Neural crest cell (in vitro differentiated cells): ENCODE measurements around the gene CCDC78. TPM values are rescaled to one million over a fixed set of nuclear protein-coding genes. Genes with fewer than 3 reads are reported as not detected.
"Not testable (repeated sequence)": the region's sequence is repeated elsewhere in the genome, so short reads cannot be mapped to it uniquely, and the experiment has no call there.

Source experiments
- DNase-seq: peaks from one replicate; pipeline ENCODE4 v3.0.0; 2021; ENCODE audit warnings: low read depth, mixed read lengths, low spot score
- H3K27ac Mint-ChIP-seq: one replicate; pipeline ENCODE4 v1.8.0; 2021; ENCODE audit warnings: mild to moderate bottlenecking, mixed read lengths; ENCODE audit not compliant: unreplicated experiment
- H3K27me3 Mint-ChIP-seq: 2 replicates; pipeline ENCODE4 v1.8.0; 2021; ENCODE audit warnings: low read depth, mild to moderate bottlenecking, mixed read lengths
- H3K36me3 Mint-ChIP-seq: 2 replicates; pipeline ENCODE4 v1.8.0; 2021; ENCODE audit warnings: low read depth, mild to moderate bottlenecking, mixed read lengths
- H3K4me1 Mint-ChIP-seq: 2 replicates; pipeline ENCODE4 v1.8.0; 2021; ENCODE audit warnings: mixed read lengths
- H3K4me3 Mint-ChIP-seq: one replicate; pipeline ENCODE4 v1.8.0; 2021; ENCODE audit warnings: mild to moderate bottlenecking, mixed read lengths
- H3K9me3 Mint-ChIP-seq: 2 replicates; pipeline ENCODE4 v1.8.0; 2021; ENCODE audit warnings: mixed read lengths
- total RNA-seq: library from RNA; stranded (reverse); gene quantifications from 2 replicates; pipeline ENCODE4 v1.2.1, GENCODE V29; 2021
- TF ChIP-seq, protein P1 (sequence below): fragments of 200-600 bp; sonication (generic); conservative IDR thresholded peaks from 2 replicates; pipeline ENCODE4 v1.5.0; 2021; ENCODE audit warnings: antibody characterized with exemption, mild to moderate bottlenecking

The CCDC78 gene
- total RNA-seq, 1 donor from 2014 or later = 7.0 TPM

DNA sequence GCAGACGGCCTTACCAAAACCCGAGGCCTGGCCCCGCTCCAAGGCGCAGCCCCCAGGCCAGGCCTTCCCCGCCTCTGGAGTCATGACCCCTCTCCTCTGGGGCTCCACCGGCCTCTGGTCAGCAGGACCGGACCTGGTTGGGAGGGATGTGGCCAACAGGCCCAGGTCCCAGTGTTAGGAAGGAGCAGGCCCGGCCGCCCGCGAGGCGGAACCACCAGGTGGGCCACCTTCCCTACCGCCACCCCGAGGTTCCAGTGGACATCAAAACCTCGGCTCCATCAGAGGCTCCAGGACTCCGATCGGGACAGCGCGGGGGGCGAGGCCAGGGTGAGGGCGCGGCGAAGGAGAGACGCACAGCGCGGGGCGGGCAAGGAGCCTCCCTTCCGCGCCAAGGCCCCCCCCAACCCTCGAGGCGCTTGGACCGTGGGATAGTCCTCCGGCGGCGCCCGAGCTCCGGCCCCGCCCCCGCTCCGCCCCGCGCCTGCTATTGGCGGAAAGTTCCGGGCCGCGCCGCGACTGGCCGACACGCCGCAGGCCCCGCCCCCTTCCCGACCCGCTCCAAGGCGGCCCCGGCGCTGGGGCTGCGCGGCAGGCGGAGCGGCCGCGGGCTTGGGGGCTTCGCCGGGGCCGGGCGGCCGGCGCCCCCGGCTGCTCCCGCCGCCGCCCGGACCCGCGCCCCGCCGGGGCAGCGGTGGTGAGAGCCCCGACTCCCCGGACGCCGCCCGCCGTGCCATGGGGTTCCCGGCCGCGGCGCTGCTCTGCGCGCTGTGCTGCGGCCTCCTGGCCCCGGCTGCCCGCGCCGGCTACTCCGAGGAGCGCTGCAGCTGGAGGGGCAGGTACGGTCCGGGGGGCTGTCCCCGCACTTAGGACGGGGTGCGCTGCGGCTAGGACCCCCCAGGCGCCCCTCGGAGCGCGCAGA lies 11.4 kb downstream of the CCDC78 start, which contains the start of gene METRN:
METRN (plus strand) TSS at position 561 of the 919 bp plus-strand sequence; CDS start at position 733, 172 bp downstream.
- no peaks in the 10 kb centered on the region for H3K9me3 Mint-ChIP-seq
- H3K36me3 Mint-ChIP-seq = no peaks in the 10 kb centered on the region
- H3K27me3 Mint-ChIP-seq = peaks cover 16% of the 10 kb centered on the region
- TF ChIP-seq, protein P1, sequence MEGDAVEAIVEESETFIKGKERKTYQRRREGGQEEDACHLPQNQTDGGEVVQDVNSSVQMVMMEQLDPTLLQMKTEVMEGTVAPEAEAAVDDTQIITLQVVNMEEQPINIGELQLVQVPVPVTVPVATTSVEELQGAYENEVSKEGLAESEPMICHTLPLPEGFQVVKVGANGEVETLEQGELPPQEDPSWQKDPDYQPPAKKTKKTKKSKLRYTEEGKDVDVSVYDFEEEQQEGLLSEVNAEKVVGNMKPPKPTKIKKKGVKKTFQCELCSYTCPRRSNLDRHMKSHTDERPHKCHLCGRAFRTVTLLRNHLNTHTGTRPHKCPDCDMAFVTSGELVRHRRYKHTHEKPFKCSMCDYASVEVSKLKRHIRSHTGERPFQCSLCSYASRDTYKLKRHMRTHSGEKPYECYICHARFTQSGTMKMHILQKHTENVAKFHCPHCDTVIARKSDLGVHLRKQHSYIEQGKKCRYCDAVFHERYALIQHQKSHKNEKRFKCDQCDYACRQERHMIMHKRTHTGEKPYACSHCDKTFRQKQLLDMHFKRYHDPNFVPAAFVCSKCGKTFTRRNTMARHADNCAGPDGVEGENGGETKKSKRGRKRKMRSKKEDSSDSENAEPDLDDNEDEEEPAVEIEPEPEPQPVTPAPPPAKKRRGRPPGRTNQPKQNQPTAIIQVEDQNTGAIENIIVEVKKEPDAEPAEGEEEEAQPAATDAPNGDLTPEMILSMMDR = no peak
- H3K4me1 Mint-ChIP-seq = peaks cover 29% of the 10 kb centered on the region
- DNase-seq = peak; percentile 94
- H3K4me3 Mint-ChIP-seq = peak within 1 kb of the TSS; percentile 95
- peak within 1 kb of the TSS; percentile 96 for H3K27ac Mint-ChIP-seq

DNA sequence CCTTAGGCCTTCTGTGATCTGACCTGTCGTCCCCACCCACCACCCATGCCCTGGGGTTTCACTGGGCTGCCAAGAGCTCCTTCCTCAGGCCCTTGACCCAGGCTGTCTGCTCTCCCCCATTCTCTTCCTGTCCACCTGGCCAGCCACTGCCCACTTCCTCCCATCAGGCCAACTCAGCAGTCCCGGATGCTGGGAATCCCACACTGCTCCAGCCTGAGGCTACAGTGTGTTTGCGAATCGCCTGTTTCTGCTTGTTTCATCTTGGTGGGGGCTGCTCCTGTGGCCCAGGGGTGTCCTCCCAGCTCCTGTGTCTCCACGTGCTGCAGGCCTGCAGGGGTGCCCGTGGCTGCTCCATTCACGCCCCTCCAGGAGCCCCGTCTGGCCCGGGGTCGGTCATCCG lies 12.2 kb downstream of the CCDC78 start:
- no peaks in the 10 kb centered on the region for H3K36me3 Mint-ChIP-seq
- peaks cover 22% of the 10 kb centered on the region for H3K27me3 Mint-ChIP-seq
- TF ChIP-seq, protein P1 = no peak
- H3K9me3 Mint-ChIP-seq = no peaks in the 10 kb centered on the region
- peaks cover 29% of the 10 kb centered on the region for H3K4me1 Mint-ChIP-seq
- H3K27ac Mint-ChIP-seq = no peak overlapping the region
- DNase-seq = no peak
- peak overlapping the region; percentile 86 for H3K4me3 Mint-ChIP-seq

DNA sequence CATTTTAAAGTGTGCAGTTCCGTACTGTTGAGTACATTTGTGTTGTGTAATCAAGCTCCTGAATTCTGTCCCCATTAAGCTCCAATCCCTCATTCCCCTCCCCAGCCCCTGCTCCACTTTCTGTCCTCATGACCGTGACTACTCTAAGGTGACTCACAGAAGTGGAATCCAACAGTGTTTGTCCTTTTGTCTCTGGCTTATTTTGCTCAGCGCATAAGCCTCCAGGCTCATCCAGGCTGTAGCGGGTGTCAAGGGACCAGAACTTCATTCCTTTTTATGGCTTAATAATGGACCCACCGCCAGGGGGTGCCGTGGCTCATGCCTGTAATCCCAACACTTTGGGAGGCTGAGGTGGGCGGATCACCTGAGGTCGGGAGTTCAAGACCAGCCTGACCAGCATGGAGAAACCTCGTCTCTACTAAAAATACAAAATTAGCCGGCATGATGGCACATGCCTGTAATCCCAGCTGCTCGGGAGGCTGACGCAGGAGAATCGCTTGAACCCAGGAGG lies 13.4 kb downstream of the CCDC78 start:
- H3K36me3 Mint-ChIP-seq, H3K9me3 Mint-ChIP-seq, DNase-seq, H3K27ac Mint-ChIP-seq: not testable (repeated sequence)
- Mint-ChIP-seq H3K4me1 (peaks cover 23% of the 10 kb centered on the region), H3K27me3 (peaks cover 34% of the 10 kb centered on the region), H3K4me3 (peak overlapping the region; percentile 80)
- TF ChIP-seq, protein P1 = peak; percentile 61

DNA sequence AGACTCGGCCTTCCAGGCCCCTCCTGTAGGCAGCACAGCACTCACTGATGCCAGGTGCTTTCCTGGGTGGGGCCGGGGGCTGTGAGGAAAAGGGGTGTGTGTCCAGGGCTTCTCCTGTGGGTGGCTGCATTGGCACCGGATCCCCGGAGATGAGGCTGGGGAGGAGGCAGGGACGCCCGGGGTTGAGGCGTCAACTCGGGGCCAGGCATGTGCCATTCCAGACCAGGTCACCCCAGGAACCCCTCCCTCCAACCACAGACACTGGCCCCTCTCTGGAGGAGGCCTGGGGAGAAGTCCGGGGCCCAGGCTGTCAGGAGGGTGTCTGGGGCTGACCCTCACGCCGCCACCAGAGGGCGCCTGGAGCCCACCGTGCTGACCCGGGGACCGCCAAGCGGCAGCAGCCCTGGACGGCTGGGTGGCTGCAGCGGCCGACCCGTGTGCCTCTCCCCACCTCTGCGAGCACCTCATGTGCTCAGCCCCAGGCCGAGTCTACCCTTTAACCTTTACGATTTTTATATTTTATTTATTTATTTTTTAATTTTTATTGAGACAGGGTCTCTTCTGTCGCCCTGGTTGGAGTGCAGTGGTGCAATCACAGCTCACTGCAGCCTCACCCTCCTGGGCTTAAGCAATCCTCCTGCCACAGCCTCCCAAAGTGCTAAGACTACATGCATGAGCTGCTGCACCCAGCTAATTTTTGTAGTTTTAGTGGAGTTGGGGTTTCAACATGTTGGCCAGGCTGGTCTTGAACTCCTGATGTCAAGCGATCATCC lies 14.5 kb downstream of the CCDC78 start:
- TF ChIP-seq, protein P1 = peak; percentile 96
- peaks cover 43% of the 10 kb centered on the region for H3K27me3 Mint-ChIP-seq
- peak overlapping the region; percentile 27 for H3K4me3 Mint-ChIP-seq
- no peaks in the 10 kb centered on the region for H3K36me3 Mint-ChIP-seq
- no peaks in the 10 kb centered on the region for H3K9me3 Mint-ChIP-seq
- no peak overlapping the region for H3K27ac Mint-ChIP-seq
- DNase-seq = peak; percentile 86
- peaks cover 23% of the 10 kb centered on the region for H3K4me1 Mint-ChIP-seq

DNA sequence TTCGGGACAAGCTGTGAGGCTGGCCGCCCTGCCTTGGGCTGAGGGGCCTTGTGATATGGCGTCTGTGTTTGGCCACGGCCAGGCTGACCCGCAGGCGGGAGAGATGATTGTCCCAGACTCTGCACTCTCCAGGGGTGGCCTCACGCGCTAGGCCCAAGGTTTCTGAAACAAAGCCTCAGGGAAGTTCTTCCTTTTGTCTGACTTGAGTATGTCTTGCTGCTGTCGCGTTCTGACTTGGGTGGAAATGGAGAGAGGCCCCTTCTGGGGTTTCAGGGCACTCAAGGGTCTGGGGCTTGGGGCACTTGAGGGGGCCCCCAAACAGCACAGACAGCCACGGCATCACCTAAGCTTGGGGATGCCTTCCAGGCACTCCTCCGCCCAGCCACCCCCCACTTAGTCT lies 15.2 kb downstream of the CCDC78 start:
- Mint-ChIP-seq H3K4me3 (peak overlapping the region; percentile 27), H3K36me3 (no peaks in the 10 kb centered on the region), H3K4me1 (peaks cover 18% of the 10 kb centered on the region), H3K27ac (no peak overlapping the region), H3K27me3 (peaks cover 45% of the 10 kb centered on the region), H3K9me3 (no peaks in the 10 kb centered on the region)
- TF ChIP-seq, protein P1 = no peak
- DNase-seq = no peak
